Medulla oblongata (tissue), 1 donor: ENCODE measurements around the gene GRIA1.

ENCODE experiments used
- DNase-seq: peaks from one replicate; pipeline ENCODE4 v3.0.0-alpha.2; 2015; ENCODE audit errors: extremely low spot score

Gene GRIA1

DNA sequence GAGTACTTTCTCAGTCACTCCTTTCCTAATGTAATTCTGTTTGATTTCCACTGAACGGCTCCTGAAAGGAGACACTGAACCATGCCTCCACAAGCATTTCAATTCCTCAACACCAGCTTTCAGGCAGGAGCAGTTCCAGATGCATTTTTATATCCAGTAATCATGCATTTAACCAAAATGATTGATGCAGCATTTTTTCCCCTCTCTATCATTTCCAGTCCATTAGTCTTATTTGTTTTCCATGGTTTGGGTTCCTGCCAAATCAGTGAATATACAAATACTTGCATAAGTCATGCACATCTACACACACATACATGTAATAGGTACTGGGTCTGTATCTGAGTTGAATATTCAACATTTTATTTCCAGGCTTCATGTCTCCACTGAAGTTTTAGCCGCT lies 122.7 kb downstream of the GRIA1 start:
- DNase-seq, result no peak

DNA sequence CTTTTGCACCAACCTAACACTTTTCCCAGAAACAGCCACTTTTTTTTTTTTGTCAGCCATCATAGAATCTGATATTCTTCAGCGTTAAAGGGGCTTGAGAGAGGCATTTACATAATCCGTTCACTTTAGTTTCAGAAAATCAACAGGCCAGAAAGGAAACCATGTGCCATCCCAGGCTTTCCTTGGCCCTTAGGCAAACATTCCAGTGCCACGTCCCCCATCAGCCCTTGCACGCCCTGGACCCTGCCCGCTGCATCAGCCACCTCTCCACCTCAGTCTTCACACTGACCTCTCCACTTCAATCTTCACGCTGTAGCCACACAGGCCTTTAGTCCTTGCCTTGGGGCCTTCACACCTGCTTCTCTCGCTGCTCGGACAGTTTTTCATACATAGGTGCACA lies 123.2 kb downstream of the GRIA1 start:
- DNase-seq, result no peak

DNA sequence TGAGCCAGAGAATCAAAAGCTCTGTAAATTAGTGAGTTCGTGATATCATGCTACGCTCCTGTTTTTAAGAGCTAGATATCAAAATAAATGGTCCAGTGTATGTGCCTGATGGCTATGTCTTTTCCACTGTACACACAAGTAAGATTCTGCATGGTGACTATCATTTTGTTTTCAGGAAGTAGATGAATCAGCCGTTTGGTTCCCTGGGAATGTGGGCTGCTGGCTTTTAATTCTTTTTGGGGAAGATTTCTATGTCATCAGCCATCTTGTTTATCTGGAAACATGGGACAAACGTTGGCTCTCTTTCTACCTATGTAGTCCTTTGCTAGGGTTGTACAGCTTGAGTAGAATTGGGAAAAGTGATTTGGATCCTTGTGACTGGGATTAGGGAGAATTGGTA lies 126.7 kb downstream of the GRIA1 start:
- DNase-seq, result no peak

DNA sequence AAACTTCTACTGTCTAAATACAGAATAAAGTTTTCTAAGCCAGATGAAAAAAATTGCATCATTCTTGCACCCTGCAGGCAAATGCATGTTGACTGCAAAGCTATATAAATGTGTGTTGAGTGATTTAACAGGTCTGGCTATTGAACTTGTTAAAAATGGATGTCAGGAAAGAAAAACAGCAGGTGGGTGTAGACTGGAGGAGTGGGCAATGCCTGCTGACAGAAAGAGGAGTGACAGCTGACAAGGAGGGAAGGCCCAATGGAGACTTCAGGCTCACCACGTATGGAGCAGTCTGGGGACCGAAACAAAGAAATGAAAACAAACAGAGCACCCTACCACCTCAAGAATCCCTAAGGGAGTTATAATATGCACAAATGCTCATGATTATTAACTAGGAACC lies 127.8 kb downstream of the GRIA1 start:
- DNase-seq, result no peak

DNA sequence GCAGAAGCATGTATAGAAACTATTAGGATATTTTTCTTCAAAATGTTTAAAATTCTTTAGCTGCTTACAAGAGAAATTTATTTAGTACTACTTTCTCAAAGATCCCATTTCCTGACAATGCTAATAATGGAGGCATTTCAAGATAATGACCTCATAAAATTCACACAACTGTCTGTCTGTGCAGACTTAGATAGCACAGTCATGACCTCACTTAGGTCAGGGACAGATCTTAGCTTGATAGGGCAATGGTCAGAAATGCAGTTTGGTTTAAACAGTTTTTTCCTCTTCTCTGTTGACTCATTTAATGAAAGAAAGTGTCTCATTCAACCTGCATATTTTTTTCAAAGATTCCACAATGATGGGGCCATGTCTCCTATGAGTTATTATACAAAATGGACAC lies 128.4 kb downstream of the GRIA1 start:
- DNase-seq, result no peak

DNA sequence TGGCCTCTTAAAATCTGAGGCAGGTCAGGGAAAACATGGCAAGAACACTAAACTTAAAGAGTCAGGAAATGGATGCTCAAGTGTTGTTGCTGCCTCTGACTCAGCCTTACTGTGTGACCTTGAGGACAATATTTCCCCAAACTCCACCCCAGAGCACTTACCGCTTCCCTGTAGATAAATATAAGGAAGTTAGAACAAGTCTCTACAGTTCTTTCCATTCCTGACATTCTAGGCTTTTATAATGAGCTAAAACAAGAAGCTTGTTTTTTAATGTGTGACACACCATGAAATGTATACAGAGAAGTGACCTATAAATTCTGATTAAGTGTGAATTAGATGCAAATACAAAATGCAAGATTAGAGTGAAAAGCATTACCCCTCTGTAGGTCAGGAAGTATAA lies 129.3 kb downstream of the GRIA1 start:
- no peak for DNase-seq

DNA sequence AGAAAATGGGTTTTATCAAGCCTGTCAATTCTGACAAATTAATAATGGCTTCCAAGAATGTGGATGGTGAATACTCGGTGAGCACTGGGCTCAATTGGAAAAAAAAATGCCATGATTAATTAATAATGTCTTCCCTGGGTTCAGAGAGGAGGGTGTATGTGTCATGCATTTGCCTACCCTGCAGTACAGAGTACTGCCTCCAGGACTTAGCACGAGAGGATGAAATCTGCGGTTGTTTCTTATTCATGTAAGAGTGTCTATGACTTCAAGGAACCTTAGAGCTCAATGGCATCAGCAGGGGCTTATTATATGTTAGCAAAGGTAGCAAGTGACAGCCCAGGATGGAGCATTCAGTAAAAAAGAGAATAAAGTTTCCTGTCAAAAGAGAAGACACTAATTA lies 132.7 kb downstream of the GRIA1 start:
- DNase-seq, result no peak

DNA sequence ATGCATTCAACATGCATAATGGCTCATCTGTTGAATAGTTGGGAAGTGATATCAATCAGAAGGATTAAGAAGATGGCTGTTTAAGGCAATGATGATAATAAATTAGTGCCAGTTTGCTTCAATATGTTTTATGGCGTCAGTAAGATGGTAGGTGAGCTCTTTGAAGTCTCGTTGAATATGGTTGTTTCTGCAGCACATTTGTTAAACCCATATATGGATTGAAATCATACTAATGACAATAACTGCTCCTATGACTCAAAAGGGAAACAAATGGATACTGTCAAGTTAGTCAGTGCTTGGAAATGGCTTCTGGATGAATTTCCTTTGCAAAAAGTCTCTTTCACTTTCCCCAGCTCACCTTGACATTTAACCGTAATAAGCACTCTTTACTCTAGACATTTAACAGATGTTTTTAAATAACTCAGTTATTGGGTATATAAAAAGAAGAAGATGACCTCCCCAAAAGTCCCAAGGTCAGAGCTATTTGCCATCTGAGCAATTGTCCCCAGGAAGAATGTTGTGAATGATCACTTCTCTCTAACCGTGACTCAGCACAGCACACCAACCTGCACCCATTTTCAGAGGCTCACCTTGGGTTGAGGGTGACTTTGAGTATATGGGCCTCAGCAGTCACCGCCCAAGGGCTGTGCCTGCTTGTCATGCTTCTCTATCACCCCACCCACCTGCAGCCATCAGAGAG lies 133.4 kb downstream of the GRIA1 start:
- no peak for DNase-seq

DNA sequence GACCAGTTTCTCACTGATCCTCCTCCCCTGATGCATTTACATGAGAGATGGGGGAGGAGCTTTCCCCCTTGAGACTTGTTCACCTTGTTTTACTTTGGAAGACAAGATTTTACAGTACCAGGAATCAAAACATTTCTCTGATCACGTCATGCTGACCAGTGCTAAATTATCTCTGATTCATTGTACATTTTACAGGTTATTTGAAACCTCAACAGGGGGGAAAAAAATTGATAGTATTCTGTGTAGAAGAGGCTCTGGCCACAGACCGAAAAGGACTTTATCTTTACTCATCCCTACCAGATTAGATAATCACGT lies 133.9 kb downstream of the GRIA1 start:
- DNase-seq, result no peak

DNA sequence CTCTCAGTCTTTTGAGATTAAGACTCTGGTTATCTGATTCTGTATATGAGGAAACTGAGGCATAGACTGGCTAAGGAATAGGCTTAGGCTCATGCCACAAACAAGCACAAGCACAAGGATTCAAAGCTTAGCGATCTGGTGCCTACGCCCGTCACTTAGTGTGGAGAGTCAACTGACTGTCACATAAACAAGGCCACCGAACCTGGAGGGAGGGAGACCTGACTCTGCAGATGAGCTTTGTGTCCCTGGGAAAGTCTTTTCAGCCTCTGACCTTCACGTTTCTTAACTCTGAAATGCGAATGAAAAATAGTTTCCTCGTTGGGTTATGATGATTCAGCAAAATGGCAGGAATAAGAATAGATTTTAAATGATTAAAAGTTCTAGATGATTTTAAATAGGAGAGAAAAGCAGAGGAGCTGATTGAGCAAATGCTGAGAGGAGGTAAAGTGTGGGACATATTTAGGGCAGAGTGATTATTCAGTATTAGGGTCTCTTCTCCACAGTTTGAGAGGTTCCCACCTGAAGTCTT lies 135.4 kb downstream of the GRIA1 start:
- DNase-seq, result no peak

DNA sequence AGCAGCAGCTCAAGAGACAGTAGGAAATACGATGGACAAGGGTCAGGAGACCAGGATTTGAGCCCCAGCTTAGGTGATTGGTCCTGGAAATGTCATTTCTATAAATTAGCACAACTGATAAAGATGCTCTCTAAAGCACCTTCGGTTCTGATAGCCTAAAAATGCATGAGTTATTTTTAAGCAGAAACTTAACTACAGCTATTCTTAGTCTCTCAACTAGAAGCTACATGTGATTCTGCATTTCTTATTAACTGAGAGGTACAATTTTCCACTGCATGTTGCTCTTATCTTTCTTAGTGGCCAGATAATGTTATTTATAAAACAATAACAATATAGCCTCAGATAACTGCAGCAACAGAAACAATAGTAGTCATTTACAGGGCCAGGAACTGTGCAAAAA lies 136.4 kb downstream of the GRIA1 start:
- DNase-seq, result no peak

DNA sequence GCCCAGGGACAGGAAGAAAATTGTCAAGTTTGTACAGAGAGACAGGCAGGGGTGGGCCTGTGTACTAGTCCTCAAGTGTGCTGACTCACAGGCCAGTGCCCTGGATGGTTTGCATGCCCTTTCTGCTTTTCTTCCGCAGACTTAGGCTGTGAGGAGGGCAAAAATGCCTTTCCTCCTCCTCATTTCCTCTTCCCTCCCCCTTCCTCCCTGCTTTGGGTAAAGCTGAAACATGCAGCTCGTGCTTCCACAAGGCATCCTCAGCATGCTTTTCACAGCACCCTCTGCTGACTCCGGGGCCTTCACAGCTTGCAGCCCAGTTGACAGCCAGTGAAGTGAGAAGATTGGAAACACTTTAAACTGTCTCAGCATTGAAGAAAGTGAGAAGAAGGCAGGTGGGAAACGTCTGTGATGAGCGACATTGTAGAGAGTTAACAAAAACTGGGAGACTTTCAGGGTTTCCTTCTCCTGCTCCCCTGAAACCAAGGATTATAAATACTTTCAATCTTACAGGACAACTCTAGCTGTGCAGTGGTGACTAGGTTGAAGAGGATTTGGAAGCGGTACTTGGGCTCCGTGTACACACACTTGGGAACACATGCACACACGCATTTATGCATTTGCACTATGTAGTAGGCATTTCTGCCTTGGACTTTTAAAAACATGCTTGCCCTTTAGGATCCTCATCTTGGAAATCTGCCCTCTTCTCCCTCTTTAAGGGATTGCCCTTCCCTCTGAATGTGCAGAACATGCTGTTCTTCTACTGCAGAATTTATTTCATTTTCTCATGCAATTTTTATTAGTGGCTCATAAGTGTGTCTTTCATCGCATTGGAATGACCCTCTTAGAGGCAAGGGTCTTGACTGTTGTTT lies 138.8 kb downstream of the GRIA1 start:
- peak; percentile 47 for DNase-seq

DNA sequence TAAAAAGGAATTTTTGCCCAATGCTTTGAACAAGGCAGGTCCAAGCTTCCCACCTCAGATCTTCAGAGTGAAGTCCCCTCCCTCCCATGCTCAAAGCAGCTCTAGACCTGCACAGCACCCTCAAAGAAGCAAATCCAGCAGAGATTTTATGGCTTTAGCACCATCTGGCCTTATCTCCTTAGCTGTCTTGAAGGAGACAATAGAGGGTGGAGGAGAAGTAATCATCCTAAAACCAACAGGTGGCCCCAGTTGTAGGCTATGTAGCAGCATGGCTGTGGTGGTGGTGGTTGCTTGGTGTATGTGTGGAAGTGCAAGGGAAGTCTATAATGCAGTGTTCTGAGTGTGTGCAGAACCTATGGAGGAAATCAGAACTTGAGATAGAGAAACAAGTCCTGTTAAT lies 140.1 kb downstream of the GRIA1 start:
- DNase-seq, result no peak

DNA sequence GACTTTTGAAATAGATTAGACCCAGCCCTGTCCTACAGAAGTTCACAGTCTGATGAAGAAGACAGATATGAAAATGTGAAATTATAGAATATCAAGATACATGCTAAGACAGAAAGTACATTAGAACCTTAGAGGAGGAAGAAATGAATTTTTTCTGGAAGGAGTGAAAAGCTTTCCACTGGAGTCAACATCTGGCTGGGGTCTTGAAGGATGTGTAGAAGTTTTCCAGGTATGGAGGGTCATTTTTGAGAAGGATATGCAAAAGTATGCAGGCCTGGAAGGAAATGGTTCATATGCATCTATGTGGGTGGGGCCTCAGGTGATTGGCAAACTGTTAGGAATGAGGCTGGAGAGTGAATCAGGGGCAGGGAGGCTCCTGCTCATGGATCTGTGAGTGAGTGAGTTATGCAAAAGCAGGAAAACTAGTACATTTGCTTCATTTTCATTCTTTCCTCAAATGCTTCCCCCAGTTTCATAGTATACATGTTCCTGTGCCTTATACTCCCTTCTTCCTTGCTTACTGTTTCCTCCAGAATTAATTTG lies 142.3 kb downstream of the GRIA1 start:
- no peak for DNase-seq

DNA sequence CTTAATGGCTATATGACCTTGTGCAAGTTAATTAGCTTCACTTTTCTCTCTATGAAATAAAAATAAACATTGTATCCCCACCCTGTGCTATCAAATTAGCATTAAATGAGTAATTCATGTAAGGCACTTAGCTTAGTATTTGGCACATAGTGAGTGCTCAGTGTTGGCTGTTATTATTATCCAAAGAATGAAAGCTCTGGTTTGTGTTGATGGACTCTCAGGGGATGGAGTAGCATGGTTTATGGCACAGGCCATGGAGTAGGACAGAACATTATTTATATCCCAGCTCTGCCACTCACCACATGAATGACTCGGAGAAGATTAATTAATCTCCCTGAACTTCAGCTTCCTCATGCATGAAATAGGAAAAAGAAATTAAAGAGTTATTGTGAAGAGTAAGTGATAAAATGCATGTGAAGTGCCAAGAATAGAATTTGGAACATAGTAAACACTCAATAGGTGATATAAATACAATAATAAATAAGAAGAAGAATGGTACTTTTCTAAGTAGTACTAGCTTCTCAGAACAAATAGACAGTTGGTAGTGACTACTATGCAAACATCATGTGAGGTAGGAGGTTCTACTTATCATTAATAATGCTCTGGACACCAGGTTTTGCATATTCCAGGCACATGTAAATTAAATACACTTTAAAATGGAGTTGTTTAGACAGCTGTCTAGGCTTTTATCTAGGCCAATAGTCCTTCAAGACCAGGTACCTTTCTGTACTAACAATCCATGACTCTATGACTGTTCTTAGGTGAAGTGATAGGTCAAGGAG lies 146.4 kb downstream of the GRIA1 start:
- no peak for DNase-seq

DNA sequence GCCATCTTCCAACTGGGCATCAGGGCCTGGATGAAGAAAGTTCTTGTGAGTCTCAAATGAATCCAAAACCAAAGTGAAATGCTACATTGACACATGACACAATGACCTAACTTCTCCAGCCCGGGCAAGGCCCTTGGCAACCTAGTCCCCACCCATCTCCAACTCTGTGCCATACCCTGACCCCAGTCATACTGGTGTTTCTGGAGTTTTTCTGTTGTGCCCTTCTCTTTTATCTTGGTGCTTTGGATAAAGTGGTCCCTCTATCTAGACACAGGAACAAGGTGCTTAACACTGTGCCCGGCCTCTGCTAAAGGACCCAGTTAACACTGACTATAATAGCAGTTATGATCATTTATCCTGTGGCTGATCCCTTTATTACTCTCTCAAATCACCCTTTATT lies 149.8 kb downstream of the GRIA1 start:
- no peak for DNase-seq

DNA sequence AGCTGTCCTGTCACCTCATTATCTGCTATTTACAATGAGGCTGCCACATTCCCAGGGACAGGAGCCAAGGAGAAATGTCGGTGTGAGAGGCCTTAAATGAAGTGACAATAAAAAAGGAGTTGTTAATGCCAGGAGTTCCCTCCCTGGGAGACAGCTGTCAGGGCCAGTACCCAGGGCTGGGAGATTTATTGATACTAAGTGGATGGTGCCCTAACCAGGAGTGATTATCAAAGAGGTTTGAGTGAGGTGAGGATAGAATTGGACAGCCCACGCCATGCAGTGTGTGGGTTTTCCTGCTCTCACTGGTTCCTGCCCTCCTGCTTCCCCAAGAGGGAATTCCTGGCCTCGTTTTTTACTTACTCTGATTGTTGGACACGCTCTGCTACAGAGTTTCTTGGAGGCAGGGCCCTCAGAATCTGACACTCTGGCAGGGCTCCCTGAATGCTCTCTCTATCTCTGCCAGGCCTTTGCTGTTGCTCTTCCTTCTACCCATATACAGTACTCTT lies 150.8 kb downstream of the GRIA1 start:
- no peak for DNase-seq

DNA sequence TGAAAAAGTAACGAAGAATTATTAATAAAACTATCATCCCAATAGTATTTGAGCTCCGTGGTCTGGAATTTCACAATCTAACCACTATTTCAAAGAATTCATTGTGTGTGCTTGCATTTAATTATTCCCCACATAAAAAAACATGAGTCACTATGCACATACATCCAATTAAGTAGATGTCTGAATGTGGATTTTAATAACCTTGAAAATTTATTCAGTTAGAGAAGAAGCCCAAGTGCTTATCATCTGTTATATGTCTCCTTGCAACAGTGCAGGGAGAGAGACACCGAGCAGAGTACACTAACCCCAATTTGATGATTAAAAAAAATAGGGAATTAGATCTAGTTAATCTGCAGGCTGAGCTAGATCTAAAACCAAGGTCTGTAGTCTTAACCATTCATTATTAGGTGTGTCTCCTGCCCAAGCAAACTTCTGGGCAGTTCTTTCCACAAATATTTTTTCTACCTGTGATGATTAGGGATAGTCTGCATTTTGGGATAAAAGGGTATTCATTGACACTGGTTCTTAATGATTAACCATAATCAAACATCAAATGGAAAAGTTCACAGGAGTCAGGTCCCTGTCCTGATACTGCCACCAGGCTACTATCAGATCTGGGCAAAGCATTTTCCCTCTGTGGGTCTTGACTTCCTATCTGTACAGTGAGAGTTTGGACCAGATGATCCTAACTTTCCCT lies 164.2 kb downstream of the GRIA1 start:
- DNase-seq, result no peak

DNA sequence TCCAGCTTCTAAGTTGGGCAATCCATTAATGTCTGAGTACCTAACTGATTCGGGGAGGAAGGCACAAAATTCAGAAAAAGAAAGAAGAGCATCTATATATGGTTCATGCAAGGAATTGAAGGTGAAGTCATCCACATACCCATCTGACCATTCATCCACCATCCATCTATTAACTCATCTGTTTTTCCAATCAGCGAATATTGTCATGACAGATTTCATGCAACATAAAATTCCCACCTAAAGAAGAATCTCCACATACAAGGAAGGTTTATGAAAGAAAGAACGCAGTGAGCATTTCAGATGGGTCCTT lies 164.7 kb downstream of the GRIA1 start:
- DNase-seq, result no peak

DNA sequence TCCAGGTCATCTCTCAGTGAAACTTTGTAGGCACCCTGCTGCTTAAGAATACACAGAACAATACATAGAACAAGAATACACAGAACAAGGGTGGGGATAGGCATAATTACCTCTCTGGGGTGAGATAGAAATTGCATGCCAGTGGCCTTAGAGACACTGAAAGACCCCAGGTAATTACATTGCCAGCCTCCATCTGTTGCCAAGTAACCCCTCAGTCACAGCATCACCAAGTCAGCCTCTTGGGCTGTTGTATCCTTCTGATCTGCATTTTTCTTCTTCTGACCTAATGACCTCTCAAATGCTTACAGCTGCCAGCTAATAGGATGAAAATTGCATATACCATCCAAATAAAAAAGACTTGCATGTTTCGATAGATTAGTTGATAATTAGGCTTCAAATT lies 167.7 kb downstream of the GRIA1 start:
- no peak for DNase-seq

DNA sequence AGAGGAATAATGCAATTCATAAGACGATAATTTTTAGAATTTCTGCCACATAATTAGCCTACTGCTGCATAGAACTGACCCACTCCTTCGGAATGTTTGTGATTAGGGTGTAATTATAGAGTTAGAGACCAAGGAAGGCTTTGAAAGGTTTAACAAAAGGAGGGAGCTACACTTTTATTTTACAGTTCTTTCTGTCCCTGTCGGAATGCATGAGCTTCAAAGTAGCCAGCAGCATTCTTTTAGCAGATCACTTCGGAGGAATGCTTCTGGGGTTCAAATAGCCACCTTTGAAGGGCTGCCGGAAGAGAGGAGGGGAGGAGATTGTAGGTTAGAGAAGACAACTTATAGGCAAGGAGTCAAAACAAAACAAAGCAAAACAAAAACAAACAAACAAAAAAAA lies 168.1 kb downstream of the GRIA1 start:
- no peak for DNase-seq
